ENCODE measurements around the gene ZC2HC1C. TPM values are rescaled to one million over a fixed set of nuclear protein-coding genes. Genes with fewer than 3 reads are reported as not detected.

The ZC2HC1C gene
- polyA plus RNA-seq, 1 donor (not counting 4 experiments of a cell fraction or from before 2014, with no cell fraction given): 0.68 TPM

- Histone ChIP-seq H3K36me3 (ENCODE audit: control insufficient read depth in 2 of 2, extremely low read depth in 1 of 2, insufficient read depth in 2 of 2, low read length in 2 of 2) (peaks cover 0 to 10% of the 10 kb centered on the region in 2 experiments), H2AFZ (ENCODE audit: control insufficient read depth, low read length) (no peak overlapping the region), H3K9me3 (ENCODE audit: control insufficient read depth, low read depth, low read length) (no peaks in the 10 kb centered on the region), H3K4me3 (ENCODE audit: control insufficient read depth in 2 of 3, extremely low read depth in 1 of 3, insufficient read depth in 2 of 3, low read depth in 1 of 3, low read length in 3 of 3) (peak overlapping the region; percentile 66 to 82 (median 69)), H3K4me2 (ENCODE audit: control insufficient read depth, extremely low read depth, insufficient read depth, low read depth, low read length) (peak overlapping the region; percentile 93), H3K79me2 (ENCODE audit: control insufficient read depth, insufficient read depth, low read length) (peaks cover 16% of the 10 kb centered on the region), H3K9me1 (ENCODE audit: control insufficient read depth, extremely low read depth, insufficient read depth, low read length) (no peaks in the 10 kb centered on the region), H4K20me1 (ENCODE audit: control insufficient read depth, extremely low read depth, insufficient read depth, low read length) (no peaks in the 10 kb centered on the region), H3K9ac (ENCODE audit: control insufficient read depth, extremely low read depth, insufficient read depth, low read length) (peak overlapping the region; percentile 89), H3K27me3 (ENCODE audit: control insufficient read depth, extremely low read depth, insufficient read depth, low read length) (no peaks in the 10 kb centered on the region), H3K27ac (ENCODE audit: control insufficient read depth, insufficient read depth, low read length) (peak overlapping the region; percentile 89), H3K4me1 (ENCODE audit: control insufficient read depth, extremely low read depth, insufficient read depth, low read length) (peaks cover 32% of the 10 kb centered on the region)
- FAIRE-seq (no peak), DNase-seq (ENCODE audit: low read depth, low spot score) (no peak)
- TF ChIP-seq EZH2 (IDR thresholded peaks at IDR 0.05; ENCODE audit: low read length) (no peak), CTCF (optimal IDR thresholded peaks at IDR 0.05 in 1 of 3, IDR thresholded peaks at IDR 0.05 in 1 of 3, conservative IDR thresholded peaks at IDR 0.05 in 1 of 3; ENCODE audit: extremely low read depth in 1 of 3, insufficient read depth in 2 of 3, low read length in 3 of 3) (no peak)
- dilution Hi-C loops (cut with MboI; ENCODE audit: extremely low pct_ligation_motif_present, low sequenced_read_pairs): no loop called here
Observed at GRCh38 chr14:75127903-75128595, 58.6 kb downstream of the ZC2HC1C start.

GRCh38 chr14:75128596-75128990 lies 59.2 kb downstream of the ZC2HC1C start:
- FAIRE-seq (no peak), DNase-seq (ENCODE audit: low read depth, low spot score) (no peak)
- peaks cover 31% of the 10 kb centered on the region for H3K4me1 ChIP-seq (ENCODE audit: control insufficient read depth, extremely low read depth, insufficient read depth, low read length)
- H3K27ac ChIP-seq (ENCODE audit: control insufficient read depth, insufficient read depth, low read length): no peak overlapping the region
- H3K27me3 ChIP-seq (ENCODE audit: control insufficient read depth, extremely low read depth, insufficient read depth, low read length): no peaks in the 10 kb centered on the region
- no peak overlapping the region for H3K4me3 ChIP-seq (ENCODE audit: control insufficient read depth in 2 of 3, extremely low read depth in 1 of 3, insufficient read depth in 2 of 3, low read depth in 1 of 3, low read length in 3 of 3)
- H3K9me1 ChIP-seq (ENCODE audit: control insufficient read depth, extremely low read depth, insufficient read depth, low read length): no peaks in the 10 kb centered on the region
- dilution Hi-C loops (cut with MboI; ENCODE audit: extremely low pct_ligation_motif_present, low sequenced_read_pairs): no loop called here
- no peak overlapping the region for H3K9ac ChIP-seq (ENCODE audit: control insufficient read depth, extremely low read depth, insufficient read depth, low read length)
- TF ChIP-seq EZH2 (IDR thresholded peaks at IDR 0.05; ENCODE audit: low read length): no peak
- TF ChIP-seq CTCF (optimal IDR thresholded peaks at IDR 0.05 in 1 of 3, IDR thresholded peaks at IDR 0.05 in 1 of 3, conservative IDR thresholded peaks at IDR 0.05 in 1 of 3; ENCODE audit: extremely low read depth in 1 of 3, insufficient read depth in 2 of 3, low read length in 3 of 3): no peak
- no peaks in the 10 kb centered on the region for H4K20me1 ChIP-seq (ENCODE audit: control insufficient read depth, extremely low read depth, insufficient read depth, low read length)
- H3K9me3 ChIP-seq (ENCODE audit: control insufficient read depth, low read depth, low read length): no peaks in the 10 kb centered on the region
- peaks cover 0 to 10% of the 10 kb centered on the region in 2 experiments for H3K36me3 ChIP-seq (ENCODE audit: control insufficient read depth in 2 of 2, extremely low read depth in 1 of 2, insufficient read depth in 2 of 2, low read length in 2 of 2)
- peaks cover 18% of the 10 kb centered on the region for H3K79me2 ChIP-seq (ENCODE audit: control insufficient read depth, insufficient read depth, low read length)
- no peak overlapping the region for H2AFZ ChIP-seq (ENCODE audit: control insufficient read depth, low read length)
- no peak overlapping the region for H3K4me2 ChIP-seq (ENCODE audit: control insufficient read depth, extremely low read depth, insufficient read depth, low read depth, low read length)

Small RNA genes lying within 50 kb of the gene (small RNA-seq; reads per million reads assigned to genes)
- gene HIF1AP1 (ENCODE audit: insufficient read length in 3 of 3, low read depth in 3 of 3, low replicate concordance in 1 of 3): 0 reads per million in 3 experiments
- 0 reads per million in 3 experiments for gene RNU6-689P (ENCODE audit: insufficient read length in 3 of 3, low read depth in 3 of 3, low replicate concordance in 1 of 3)

Other genes starting within 250 kb of the ZC2HC1C start
- gene PROX2, start 193.5 kb upstream of the ZC2HC1C start, polyA plus RNA-seq: not detected in 3 replicates
- gene DLST, start 187.7 kb upstream of the ZC2HC1C start, polyA plus RNA-seq: 114 to 151 TPM (median 129 TPM) in 3 replicates
- gene RPS6KL1, start 146.4 kb upstream of the ZC2HC1C start, polyA plus RNA-seq: 0.19 to 1.8 TPM (median 0.69 TPM) in 3 replicates
- gene PGF, start 114.0 kb upstream of the ZC2HC1C start, polyA plus RNA-seq: 16.5 to 19.0 TPM (median 17.5 TPM) in 3 replicates
- 112 to 114 TPM (median 113 TPM) in 3 replicates for gene EIF2B2, start 66.7 kb upstream of the ZC2HC1C start, polyA plus RNA-seq
- 8.8 to 13.8 TPM (median 13.0 TPM) in 3 replicates for gene MLH3, start 18.2 kb upstream of the ZC2HC1C start, polyA plus RNA-seq
- 16.7 to 32.9 TPM (median 19.8 TPM) in 3 replicates for gene ACYP1, start 5.6 kb upstream of the ZC2HC1C start, polyA plus RNA-seq
- 23.0 to 43.7 TPM (median 27.9 TPM) in 3 replicates for gene NEK9, start 57.4 kb downstream of the ZC2HC1C start, polyA plus RNA-seq
- gene TMED10, start 107.0 kb downstream of the ZC2HC1C start, polyA plus RNA-seq: 306 to 428 TPM (median 380 TPM) in 3 replicates
- 29.2 to 141 TPM (median 121 TPM) in 3 replicates for gene FOS, start 209.2 kb downstream of the ZC2HC1C start, polyA plus RNA-seq